ELR (cell line): Measurements from ENCODE around the gene GRK6.

Experiments
- DNase-seq: peaks from one replicate; pipeline ENCODE4 v3.0.0-alpha.2; 2015; ENCODE audit warnings: low read depth

The GRK6 gene

GRCh38 chr5:177440990-177441780, 14.7 kb downstream of the GRK6 start:
- DNase-seq: no peak

GRCh38 chr5:177442066-177442826, 15.8 kb downstream of the GRK6 start:
- no peak for DNase-seq

GRCh38 chr5:177443144-177443983, 16.9 kb downstream of the GRK6 start:
- no peak for DNase-seq

- no peak for DNase-seq
These were observed 17.9 kb downstream of the GRK6 start for GRCh38 chr5:177444106-177445051.

GRCh38 chr5:177445052-177445916, 18.8 kb downstream of the GRK6 start:
- DNase-seq: no peak

- no peak for DNase-seq
These were observed 19.4 kb downstream of the GRK6 start for GRCh38 chr5:177445917-177446199.

GRCh38 chr5:177446200-177447065, 20.0 kb downstream of the GRK6 start, which contains the start of gene PRR7:
Gene PRR7 (plus strand): TSS chr5:177446814. CDS start chr5:177455068, 8,254 bp downstream.
- DNase-seq: peak; percentile 78

GRCh38 chr5:177447066-177447610, 20.7 kb downstream of the GRK6 start:
- peak; percentile 72 for DNase-seq

- peak; percentile 93 for DNase-seq
These were observed 21.3 kb downstream of the GRK6 start for GRCh38 chr5:177447611-177448243.

GRCh38 chr5:177448244-177448950, 21.9 kb downstream of the GRK6 start:
- DNase-seq: no peak

- no peak for DNase-seq
These were observed 22.9 kb downstream of the GRK6 start for GRCh38 chr5:177449140-177450061.

- no peak for DNase-seq
These were observed 24.4 kb downstream of the GRK6 start for GRCh38 chr5:177450667-177451424.

GRCh38 chr5:177452688-177453638, 26.5 kb downstream of the GRK6 start:
- no peak for DNase-seq

GRCh38 chr5:177453852-177454396, 27.4 kb downstream of the GRK6 start:
- no peak for DNase-seq
